ENCODE measurements around the gene RNF43. TPM values are rescaled to one million over a fixed set of nuclear protein-coding genes. Genes with fewer than 3 reads are reported as not detected.

The RNF43 gene
- polyA plus RNA-seq, 1 of the 3 experiments (the other 2 are of a cell fraction): not detected

- no peak for TF ChIP-seq PBX3 (IDR thresholded peaks at IDR 0.05)
- TF ChIP-seq FOXJ3 (CRISPR knock-in tag; IDR thresholded peaks at IDR 0.05): no peak
- TF ChIP-seq, protein P1, sequence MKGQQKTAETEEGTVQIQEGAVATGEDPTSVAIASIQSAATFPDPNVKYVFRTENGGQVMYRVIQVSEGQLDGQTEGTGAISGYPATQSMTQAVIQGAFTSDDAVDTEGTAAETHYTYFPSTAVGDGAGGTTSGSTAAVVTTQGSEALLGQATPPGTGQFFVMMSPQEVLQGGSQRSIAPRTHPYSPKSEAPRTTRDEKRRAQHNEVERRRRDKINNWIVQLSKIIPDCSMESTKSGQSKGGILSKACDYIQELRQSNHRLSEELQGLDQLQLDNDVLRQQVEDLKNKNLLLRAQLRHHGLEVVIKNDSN (IDR thresholded peaks at IDR 0.05; ENCODE audit: borderline replicate concordance, low read depth): no peak
- TF ChIP-seq FOSL2 (IDR thresholded peaks at IDR 0.05; ENCODE audit: borderline replicate concordance, low read depth): no peak
- TF ChIP-seq, protein P2, sequence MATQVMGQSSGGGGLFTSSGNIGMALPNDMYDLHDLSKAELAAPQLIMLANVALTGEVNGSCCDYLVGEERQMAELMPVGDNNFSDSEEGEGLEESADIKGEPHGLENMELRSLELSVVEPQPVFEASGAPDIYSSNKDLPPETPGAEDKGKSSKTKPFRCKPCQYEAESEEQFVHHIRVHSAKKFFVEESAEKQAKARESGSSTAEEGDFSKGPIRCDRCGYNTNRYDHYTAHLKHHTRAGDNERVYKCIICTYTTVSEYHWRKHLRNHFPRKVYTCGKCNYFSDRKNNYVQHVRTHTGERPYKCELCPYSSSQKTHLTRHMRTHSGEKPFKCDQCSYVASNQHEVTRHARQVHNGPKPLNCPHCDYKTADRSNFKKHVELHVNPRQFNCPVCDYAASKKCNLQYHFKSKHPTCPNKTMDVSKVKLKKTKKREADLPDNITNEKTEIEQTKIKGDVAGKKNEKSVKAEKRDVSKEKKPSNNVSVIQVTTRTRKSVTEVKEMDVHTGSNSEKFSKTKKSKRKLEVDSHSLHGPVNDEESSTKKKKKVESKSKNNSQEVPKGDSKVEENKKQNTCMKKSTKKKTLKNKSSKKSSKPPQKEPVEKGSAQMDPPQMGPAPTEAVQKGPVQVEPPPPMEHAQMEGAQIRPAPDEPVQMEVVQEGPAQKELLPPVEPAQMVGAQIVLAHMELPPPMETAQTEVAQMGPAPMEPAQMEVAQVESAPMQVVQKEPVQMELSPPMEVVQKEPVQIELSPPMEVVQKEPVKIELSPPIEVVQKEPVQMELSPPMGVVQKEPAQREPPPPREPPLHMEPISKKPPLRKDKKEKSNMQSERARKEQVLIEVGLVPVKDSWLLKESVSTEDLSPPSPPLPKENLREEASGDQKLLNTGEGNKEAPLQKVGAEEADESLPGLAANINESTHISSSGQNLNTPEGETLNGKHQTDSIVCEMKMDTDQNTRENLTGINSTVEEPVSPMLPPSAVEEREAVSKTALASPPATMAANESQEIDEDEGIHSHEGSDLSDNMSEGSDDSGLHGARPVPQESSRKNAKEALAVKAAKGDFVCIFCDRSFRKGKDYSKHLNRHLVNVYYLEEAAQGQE (IDR thresholded peaks at IDR 0.05; ENCODE audit: low read depth, low read length): no peak
- TF ChIP-seq GABPA (IDR thresholded peaks at IDR 0.05; ENCODE audit: low read depth): no peak
- TF ChIP-seq TCF12 (IDR thresholded peaks at IDR 0.05): no peak
- no peak for TF ChIP-seq NRF1 (IDR thresholded peaks at IDR 0.05; ENCODE audit: low read depth, low read length)
- no peak for TF ChIP-seq POLR2AphosphoS5 (IDR thresholded peaks at IDR 0.05; ENCODE audit: low read depth, low read length)
Measured at GRCh38 chr17:58416937-58417299, 416 bp downstream of the RNF43 start (continued).

GRCh38 chr17:58416396-58416795, 938 bp downstream of the RNF43 start:
- H2AFZ ChIP-seq (ENCODE audit: low read depth): no peak overlapping the region
- H3K4me2 ChIP-seq: no peak overlapping the region
- ChIA-PET POLR2A (no interaction called here), CTCF (interaction anchor here (1.0 to 5.9 kb wide), 36 partner anchors 7 to 216 kb away, joined by 3 to 51 read pairs (median 8); partner anchors contain the start of genes SUPT4H1 and TSPOAP1)
- no peak overlapping the region for H3K9ac ChIP-seq
- no peaks in the 10 kb centered on the region for H3K36me3 ChIP-seq (replicated peaks in 1 of 2; ENCODE audit: control insufficient read depth in 1 of 2, insufficient read depth in 2 of 2, low read length in 1 of 2)
- no peaks in the 10 kb centered on the region for H4K20me1 ChIP-seq (ENCODE audit: insufficient read depth)
- TF ChIP-seq MXI1 (IDR thresholded peaks at IDR 0.05; ENCODE audit: low read depth, low read length) (no peak), FOXJ3 (CRISPR knock-in tag; IDR thresholded peaks at IDR 0.05) (no peak), POLR2AphosphoS5 (IDR thresholded peaks at IDR 0.05; ENCODE audit: low read depth, low read length) (no peak), TAF1 (IDR thresholded peaks at IDR 0.05; ENCODE audit: borderline replicate concordance, low read depth, low read length) (no peak), EZH2phosphoT487 (IDR thresholded peaks at IDR 0.05; ENCODE audit: borderline replicate concordance, low read depth) (no peak), FOXM1 (IDR thresholded peaks at IDR 0.05; ENCODE audit: low read depth) (no peak), SMC3 (IDR thresholded peaks at IDR 0.05; ENCODE audit: low read depth, low read length) (no peak), MAX (IDR thresholded peaks at IDR 0.05; ENCODE audit: low read depth) (no peak), RAD21 (IDR thresholded peaks at IDR 0.05; ENCODE audit: low read length) (no peak), TCF12 (IDR thresholded peaks at IDR 0.05) (no peak), EP300 (IDR thresholded peaks at IDR 0.05; ENCODE audit: borderline replicate concordance in 1 of 2, low read depth in 1 of 2, low read length in 1 of 2) (no peak), GATA2 (CRISPR knock-in tag; IDR thresholded peaks at IDR 0.05) (no peak), NRF1 (IDR thresholded peaks at IDR 0.05; ENCODE audit: low read depth, low read length) (no peak), RFX5 (IDR thresholded peaks at IDR 0.05; ENCODE audit: low read length) (no peak), NFIC (IDR thresholded peaks at IDR 0.05; ENCODE audit: borderline replicate concordance) (no peak)
- TF ChIP-seq, protein P3, sequence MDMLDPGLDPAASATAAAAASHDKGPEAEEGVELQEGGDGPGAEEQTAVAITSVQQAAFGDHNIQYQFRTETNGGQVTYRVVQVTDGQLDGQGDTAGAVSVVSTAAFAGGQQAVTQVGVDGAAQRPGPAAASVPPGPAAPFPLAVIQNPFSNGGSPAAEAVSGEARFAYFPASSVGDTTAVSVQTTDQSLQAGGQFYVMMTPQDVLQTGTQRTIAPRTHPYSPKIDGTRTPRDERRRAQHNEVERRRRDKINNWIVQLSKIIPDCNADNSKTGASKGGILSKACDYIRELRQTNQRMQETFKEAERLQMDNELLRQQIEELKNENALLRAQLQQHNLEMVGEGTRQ (IDR thresholded peaks at IDR 0.05; ENCODE audit: borderline replicate concordance, low read depth, low read length): no peak
- TF ChIP-seq, protein P1 (IDR thresholded peaks at IDR 0.05; ENCODE audit: borderline replicate concordance, low read depth): no peak
- TF ChIP-seq, protein P4, sequence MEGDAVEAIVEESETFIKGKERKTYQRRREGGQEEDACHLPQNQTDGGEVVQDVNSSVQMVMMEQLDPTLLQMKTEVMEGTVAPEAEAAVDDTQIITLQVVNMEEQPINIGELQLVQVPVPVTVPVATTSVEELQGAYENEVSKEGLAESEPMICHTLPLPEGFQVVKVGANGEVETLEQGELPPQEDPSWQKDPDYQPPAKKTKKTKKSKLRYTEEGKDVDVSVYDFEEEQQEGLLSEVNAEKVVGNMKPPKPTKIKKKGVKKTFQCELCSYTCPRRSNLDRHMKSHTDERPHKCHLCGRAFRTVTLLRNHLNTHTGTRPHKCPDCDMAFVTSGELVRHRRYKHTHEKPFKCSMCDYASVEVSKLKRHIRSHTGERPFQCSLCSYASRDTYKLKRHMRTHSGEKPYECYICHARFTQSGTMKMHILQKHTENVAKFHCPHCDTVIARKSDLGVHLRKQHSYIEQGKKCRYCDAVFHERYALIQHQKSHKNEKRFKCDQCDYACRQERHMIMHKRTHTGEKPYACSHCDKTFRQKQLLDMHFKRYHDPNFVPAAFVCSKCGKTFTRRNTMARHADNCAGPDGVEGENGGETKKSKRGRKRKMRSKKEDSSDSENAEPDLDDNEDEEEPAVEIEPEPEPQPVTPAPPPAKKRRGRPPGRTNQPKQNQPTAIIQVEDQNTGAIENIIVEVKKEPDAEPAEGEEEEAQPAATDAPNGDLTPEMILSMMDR (IDR thresholded peaks at IDR 0.05): no peak
- H3K4me3 ChIP-seq (ENCODE audit: low read depth in 2 of 2, low read length in 1 of 2): no peak overlapping the region
- H3K27ac ChIP-seq (ENCODE audit: low read depth in 2 of 2, low read length in 1 of 2): no peak overlapping the region
- H3K4me1 ChIP-seq (ENCODE audit: control insufficient read depth in 1 of 2, insufficient read depth in 2 of 2, low read depth in 1 of 2, low read length in 1 of 2): peaks cover 0 to 6% of the 10 kb centered on the region in 2 experiments; a peak in 2 of 4 replicates
- 54% methylated on average over 4 of the region's 4 CpGs for WGBS (ENCODE audit: low lambda C conversion rate)
- H3K27me3 ChIP-seq (ENCODE audit: insufficient read depth): peaks cover 13% of the 10 kb centered on the region; the same call in 1 of the 2 replicates
- H3F3A ChIP-seq (replicated peaks; ENCODE audit: insufficient read depth): no peaks in the 10 kb centered on the region
- H3K9me2 ChIP-seq: no peaks in the 10 kb centered on the region
- DNase-seq: no peak
- no peaks in the 10 kb centered on the region for H3K9me3 ChIP-seq
- H3K79me2 ChIP-seq (ENCODE audit: insufficient read depth): no peaks in the 10 kb centered on the region

Data from SK-N-SH (cell line).